AG04450 (cell line): ENCODE data around the gene CBR1. TPM values are rescaled to one million over a fixed set of nuclear protein-coding genes. Genes with fewer than 3 reads are reported as not detected.
A peak's percentile ranks its signal among the peaks of the same experiment; 100 is the strongest.

Source experiments
- CTCF ChIA-PET: fragments of 300-600, 350-600 bp; formaldehyde crosslinking; extraction: SDS; loops from one replicate; lab custom pipeline; 2022; ENCODE audit warnings: antibody characterized with exemption, inconsistent platforms; lab: Charles Lee
- POLR2A ChIA-PET: fragments of 350-600 bp; formaldehyde crosslinking; extraction: SDS; loops from one replicate; lab custom pipeline; 2021; ENCODE audit warnings: antibody characterized with exemption, inconsistent platforms; lab: Yijun Ruan, JAX
- DNase-seq: peaks from one replicate; pipeline ENCODE4 v3.0.0-alpha.2; 2011; ENCODE audit warnings: low read depth, low spot score
- H3K27ac ChIP-seq: one replicate; pipeline ENCODE4 v1.5.1; 2012; ENCODE audit warnings: low read depth, low read length, control low read depth
- H3K27me3 ChIP-seq: one replicate; pipeline ENCODE4 v1.6.0; 2012; ENCODE audit warnings: low read length; ENCODE audit not compliant: control insufficient read depth, insufficient read depth
- H3K4me3 ChIP-seq: 2 replicates; pipeline ENCODE4 v1.5.1; 2011; ENCODE audit warnings: mild to moderate bottlenecking, low read depth, low read length, control low read depth
- H3K9me3 ChIP-seq: 2 replicates; pipeline ENCODE4 v1.5.1; 2012; ENCODE audit warnings: low read length; ENCODE audit not compliant: control insufficient read depth, insufficient read depth
- polyA minus RNA-seq: library from RNA; depleted of rRNA, polyadenylated mRNA; stranded (reverse); fragments of >200 nt; gene quantifications from 2 replicates; pipeline ENCODE4 v1.2.3, GENCODE V29; 2011; rRNA and poly(A)+ RNA removed
- polyA plus RNA-seq: library from polyadenylated mRNA; depleted of rRNA; stranded (reverse); fragments of >200 nt; gene quantifications from 2 replicates; pipeline ENCODE4 v1.2.3, GENCODE V29; 2011; rRNA removed
- TF ChIP-seq, protein P1 (sequence below): IDR thresholded peaks from 2 replicates; pipeline ENCODE4 v1.5.1; 2011; ENCODE audit warnings: low read depth, low read length, control low read depth, inconsistent platforms

CBR1 gene
- polyA plus RNA-seq (110 and 119 TPM in 2 replicates), polyA minus RNA-seq (47.3 and 51.9 TPM in 2 replicates)

DNA sequence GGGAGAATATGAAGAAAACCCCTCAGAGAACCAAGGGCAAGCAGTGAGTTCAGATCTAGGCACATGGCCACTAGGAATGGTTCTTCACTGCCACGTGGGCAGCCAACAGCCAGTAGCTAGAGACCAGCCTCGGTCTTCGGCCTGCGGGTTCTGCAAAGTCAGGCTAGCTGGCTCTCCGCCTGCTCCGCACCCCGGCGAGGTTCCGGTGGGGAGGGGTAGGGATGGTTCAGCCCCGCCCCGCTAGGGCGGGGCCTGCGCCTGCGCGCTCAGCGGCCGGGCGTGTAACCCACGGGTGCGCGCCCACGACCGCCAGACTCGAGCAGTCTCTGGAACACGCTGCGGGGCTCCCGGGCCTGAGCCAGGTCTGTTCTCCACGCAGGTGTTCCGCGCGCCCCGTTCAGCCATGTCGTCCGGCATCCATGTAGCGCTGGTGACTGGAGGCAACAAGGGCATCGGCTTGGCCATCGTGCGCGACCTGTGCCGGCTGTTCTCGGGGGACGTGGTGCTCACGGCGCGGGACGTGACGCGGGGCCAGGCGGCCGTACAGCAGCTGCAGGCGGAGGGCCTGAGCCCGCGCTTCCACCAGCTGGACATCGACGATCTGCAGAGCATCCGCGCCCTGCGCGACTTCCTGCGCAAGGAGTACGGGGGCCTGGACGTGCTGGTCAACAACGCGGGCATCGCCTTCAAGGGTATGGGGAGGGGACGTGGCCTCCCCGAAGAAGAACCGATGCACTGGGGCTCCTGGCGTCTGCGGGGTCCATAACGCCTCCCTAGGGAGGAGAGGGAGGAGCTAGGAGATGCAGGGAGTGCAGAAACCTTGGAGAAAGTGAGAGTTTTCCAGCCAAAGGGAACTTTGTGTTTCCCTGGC is at the start of gene CBR1:
TSS of gene CBR1 (plus strand) at position 312 of the 871 bp plus-strand sequence. CDS start at position 404, 92 bp downstream.
- CTCF ChIA-PET = interaction anchor here (0.8 to 2.2 kb wide), 3 partner anchors 18 to 43 kb away, joined by 3 to 7 read pairs (median 3); no protein-coding TSS in a partner anchor
- H3K27ac ChIP-seq = peak within 1 kb of the TSS; percentile 81
- DNase-seq = peak; percentile 87
- POLR2A ChIA-PET = interaction anchor here (0.6 to 2.4 kb wide), 7 partner anchors 10 to 238 kb away, joined by 3 to 27 read pairs (median 3); partner anchors contain the start of gene SETD4
- TF ChIP-seq, protein P1, sequence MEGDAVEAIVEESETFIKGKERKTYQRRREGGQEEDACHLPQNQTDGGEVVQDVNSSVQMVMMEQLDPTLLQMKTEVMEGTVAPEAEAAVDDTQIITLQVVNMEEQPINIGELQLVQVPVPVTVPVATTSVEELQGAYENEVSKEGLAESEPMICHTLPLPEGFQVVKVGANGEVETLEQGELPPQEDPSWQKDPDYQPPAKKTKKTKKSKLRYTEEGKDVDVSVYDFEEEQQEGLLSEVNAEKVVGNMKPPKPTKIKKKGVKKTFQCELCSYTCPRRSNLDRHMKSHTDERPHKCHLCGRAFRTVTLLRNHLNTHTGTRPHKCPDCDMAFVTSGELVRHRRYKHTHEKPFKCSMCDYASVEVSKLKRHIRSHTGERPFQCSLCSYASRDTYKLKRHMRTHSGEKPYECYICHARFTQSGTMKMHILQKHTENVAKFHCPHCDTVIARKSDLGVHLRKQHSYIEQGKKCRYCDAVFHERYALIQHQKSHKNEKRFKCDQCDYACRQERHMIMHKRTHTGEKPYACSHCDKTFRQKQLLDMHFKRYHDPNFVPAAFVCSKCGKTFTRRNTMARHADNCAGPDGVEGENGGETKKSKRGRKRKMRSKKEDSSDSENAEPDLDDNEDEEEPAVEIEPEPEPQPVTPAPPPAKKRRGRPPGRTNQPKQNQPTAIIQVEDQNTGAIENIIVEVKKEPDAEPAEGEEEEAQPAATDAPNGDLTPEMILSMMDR = no peak
- no peaks in the 10 kb centered on the region for H3K27me3 ChIP-seq
- peak within 1 kb of the TSS; percentile 97 for H3K4me3 ChIP-seq
- H3K9me3 ChIP-seq = peaks cover 6% of the 10 kb centered on the region

DNA sequence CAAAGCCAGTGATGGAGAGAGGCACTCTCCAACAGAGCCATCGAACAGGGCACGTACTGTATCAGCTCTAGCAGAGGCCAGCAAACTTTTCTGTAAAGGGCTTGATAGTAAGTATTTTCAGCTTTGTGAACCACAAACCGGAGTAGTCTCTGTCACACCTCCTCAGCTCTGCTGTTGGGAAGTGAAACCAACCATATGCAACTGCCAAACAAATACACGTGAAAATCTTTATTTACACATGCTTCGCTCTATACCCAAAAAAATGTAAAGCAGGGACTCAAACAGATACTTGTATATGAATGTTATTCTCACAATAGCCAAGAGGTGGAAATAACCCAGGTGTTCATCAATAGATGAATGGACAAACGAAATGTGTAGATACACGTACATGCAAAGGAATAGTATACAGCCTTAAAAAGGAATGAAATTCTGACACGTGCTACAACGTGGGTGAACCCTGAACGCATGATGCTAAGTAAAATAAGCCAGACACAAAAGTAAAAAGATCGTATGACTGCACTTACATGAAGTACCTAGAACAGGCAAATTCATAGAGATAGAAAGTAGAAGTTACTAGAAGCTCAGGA is 48.5 kb upstream of the CBR1 start:
- CTCF ChIA-PET = no interaction called here
- H3K27me3 ChIP-seq = no peaks in the 10 kb centered on the region

DNA sequence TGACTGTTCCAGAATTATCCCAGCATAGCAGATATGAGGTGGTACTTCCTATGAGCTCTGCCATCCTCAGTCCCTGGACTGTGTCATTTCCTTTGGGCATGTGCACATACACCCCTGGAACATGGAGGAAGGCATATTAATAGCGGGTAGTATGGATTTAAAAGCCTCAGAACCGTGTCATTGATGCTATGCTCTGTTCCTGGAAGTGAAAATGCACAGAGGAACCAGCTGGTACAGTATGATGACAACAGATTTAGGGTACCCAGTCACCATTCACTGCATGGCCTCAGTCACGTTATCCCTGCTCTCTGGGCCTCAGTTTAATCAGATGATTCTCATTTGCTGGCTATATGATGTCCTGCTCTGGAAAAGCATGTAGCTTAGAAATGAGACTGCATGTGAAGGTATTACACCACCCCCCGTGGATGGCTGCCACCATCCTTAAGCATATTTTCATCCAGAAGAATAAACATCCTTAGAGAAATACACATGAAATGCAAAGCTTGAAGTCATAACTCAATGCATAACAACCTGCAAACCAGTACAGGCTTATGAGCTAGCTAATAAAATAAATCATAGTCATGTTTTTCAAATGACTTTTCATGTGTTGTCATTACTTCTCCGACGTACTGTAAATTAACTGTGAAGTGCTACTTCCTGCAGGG is 47.3 kb upstream of the CBR1 start:
- POLR2A ChIA-PET = interaction anchor here (1.3 kb wide), 1 partner anchor 1134 kb away, joined by 6 read pairs; no protein-coding TSS in a partner anchor
- no peak overlapping the region for H3K4me3 ChIP-seq
- no peaks in the 10 kb centered on the region for H3K27me3 ChIP-seq
- CTCF ChIA-PET = interaction anchor here (0.5 to 0.6 kb wide), 2 partner anchors 38 to 1331 kb away, joined by 3 to 5 read pairs; no protein-coding TSS in a partner anchor
- H3K9me3 ChIP-seq = no peaks in the 10 kb centered on the region
- TF ChIP-seq, protein P1 = no peak
- peak; percentile 33 for DNase-seq
- H3K27ac ChIP-seq = no peak overlapping the region

More for the DNA sequence above, 48.5 kb upstream of the CBR1 start:
- DNase-seq = no peak
- H3K27ac ChIP-seq = no peak overlapping the region
- TF ChIP-seq, protein P1 = no peak
- POLR2A ChIA-PET = interaction anchor here (0.7 kb wide), 1 partner anchor 884 kb away, joined by 3 read pairs; no protein-coding TSS in a partner anchor
- no peak overlapping the region for H3K4me3 ChIP-seq
- no peaks in the 10 kb centered on the region for H3K9me3 ChIP-seq

DNA sequence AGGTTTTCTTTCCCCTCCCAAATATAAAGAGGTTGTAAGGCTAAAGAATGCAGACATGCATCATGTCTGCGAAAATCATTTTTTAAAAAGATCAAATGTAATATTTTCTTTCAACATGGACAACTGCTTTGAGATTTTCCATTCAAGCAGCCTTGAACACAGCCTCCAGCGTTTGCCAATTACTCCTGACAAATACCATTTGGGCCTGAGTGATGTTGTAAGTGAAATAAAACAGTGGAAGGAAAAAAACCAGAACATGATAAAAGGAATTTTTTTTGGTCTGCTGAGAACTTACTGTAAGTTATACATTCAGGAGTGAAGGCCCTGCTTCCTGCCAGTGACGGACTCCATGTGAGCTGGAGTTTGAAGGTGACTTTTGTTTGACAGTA is 46.7 kb upstream of the CBR1 start:
- TF ChIP-seq, protein P1 = no peak
- H3K4me3 ChIP-seq = no peak overlapping the region
- peak overlapping the region; percentile 22 for H3K27ac ChIP-seq
- DNase-seq = no peak
- POLR2A ChIA-PET = interaction anchor here (1.3 kb wide), 1 partner anchor 1135 kb away, joined by 6 read pairs; no protein-coding TSS in a partner anchor
- H3K9me3 ChIP-seq = no peaks in the 10 kb centered on the region
- H3K27me3 ChIP-seq = no peaks in the 10 kb centered on the region
- CTCF ChIA-PET = interaction anchor here (0.6 kb wide), 1 partner anchor 39 kb away, joined by 3 read pairs; no protein-coding TSS in a partner anchor
